Muscle layer of colon (tissue), 2 donors: ENCODE results near the gene CDH22.

Experiments
- H3K27ac ChIP-seq: one replicate; pipeline ENCODE4 v1.7.0; 2013; ENCODE audit warnings: low read depth, mild to moderate bottlenecking, low read length, moderate library complexity
- H3K27me3 ChIP-seq, 2 donors: one replicate each; pipeline ENCODE4 v1.7.0; 2013; ENCODE audit warnings: low read length in 2 of 2, mild to moderate bottlenecking in 2 of 2; ENCODE audit not compliant: insufficient read depth in 2 of 2, control insufficient read depth in 1 of 2
- H3K36me3 ChIP-seq: one replicate; pipeline ENCODE4 v1.7.0; 2013; ENCODE audit warnings: mild to moderate bottlenecking, low read length; ENCODE audit not compliant: insufficient read depth
- H3K4me1 ChIP-seq: one replicate; pipeline ENCODE4 v1.7.0; 2013; ENCODE audit warnings: mild to moderate bottlenecking, low read length; ENCODE audit not compliant: insufficient read depth
- H3K4me3 ChIP-seq, 2 donors: one replicate each; pipeline ENCODE4 v1.7.0; 2013; ENCODE audit warnings: low read length in 2 of 2, low read depth in 1 of 2, mild to moderate bottlenecking in 1 of 2, moderate library complexity in 1 of 2
- H3K9ac ChIP-seq: one replicate; pipeline ENCODE4 v1.7.0; 2013; ENCODE audit warnings: low read length
- H3K9me3 ChIP-seq: one replicate; pipeline ENCODE4 v1.7.0; 2013; ENCODE audit warnings: mild to moderate bottlenecking, low read length
- donor health status: abdominal sarcoma.
- donor health status: Adenocarcinoma of cecum.

The CDH22 gene

DNA sequence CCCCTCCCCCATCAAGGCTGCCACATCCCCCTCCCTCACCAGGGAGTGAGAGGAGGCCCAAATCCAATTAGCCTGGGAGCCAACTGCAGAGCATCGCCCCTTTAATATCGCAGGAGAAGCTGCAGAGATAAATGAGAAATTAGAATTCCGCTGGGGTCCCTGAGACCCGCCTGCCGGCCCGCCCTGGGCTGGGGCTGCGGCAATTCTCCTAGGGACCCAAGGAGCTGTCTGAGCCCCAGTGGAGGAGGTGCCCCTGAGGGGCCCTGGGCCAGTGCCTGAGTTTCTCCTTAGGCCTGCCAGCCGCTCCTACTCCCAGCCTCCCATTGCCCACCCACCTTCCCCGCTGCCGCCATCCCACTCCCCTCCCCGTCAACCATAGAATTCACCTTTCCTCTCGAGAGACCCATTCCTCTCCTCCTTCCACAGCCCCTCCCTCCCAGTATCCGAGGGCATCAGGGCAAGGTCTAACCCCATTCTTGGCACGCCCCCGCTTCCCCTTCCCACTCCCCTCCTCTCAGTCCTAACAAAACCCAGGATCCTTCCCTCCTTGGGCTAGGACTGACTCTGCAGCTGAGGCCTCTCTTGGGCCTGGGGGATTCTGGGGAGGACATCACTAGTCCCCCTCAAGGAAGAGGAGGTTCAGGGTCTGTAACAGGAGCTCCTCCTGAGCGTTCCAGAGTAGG lies 20.0 kb upstream of the CDH22 start:
- Histone ChIP-seq H3K27me3 (peaks cover 5 to 44% of the 10 kb centered on the region in 2 donors), H3K9ac (no peak overlapping the region), H3K4me1 (no peaks in the 10 kb centered on the region), H3K4me3 (no peak overlapping the region), H3K27ac (no peak overlapping the region), H3K9me3 (no peaks in the 10 kb centered on the region), H3K36me3 (no peaks in the 10 kb centered on the region)

DNA sequence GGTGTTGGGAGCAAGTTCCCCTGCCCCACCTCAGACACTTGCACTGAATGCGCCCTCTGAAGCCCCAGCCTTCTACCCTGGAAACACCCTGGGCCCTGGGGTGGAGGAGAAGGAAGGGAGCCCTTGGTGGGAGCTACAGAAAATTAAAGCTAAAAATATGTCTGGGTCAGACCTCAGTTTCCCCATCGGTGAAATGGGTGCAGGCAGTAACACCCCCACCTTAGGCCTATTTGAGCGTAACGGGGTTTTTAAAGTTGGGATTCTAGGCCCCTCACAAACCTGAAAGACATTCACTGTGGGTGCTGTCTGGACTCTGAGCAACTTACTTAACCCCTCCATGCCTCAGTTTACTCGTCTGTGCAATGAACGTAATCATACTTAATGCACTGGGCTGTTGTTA lies 19.3 kb upstream of the CDH22 start:
- Histone ChIP-seq H3K9me3 (no peaks in the 10 kb centered on the region), H3K36me3 (no peaks in the 10 kb centered on the region), H3K4me1 (no peaks in the 10 kb centered on the region), H3K9ac (no peak overlapping the region), H3K27me3 (peaks cover 5 to 45% of the 10 kb centered on the region in 2 donors), H3K4me3 (no peak overlapping the region), H3K27ac (no peak overlapping the region)

DNA sequence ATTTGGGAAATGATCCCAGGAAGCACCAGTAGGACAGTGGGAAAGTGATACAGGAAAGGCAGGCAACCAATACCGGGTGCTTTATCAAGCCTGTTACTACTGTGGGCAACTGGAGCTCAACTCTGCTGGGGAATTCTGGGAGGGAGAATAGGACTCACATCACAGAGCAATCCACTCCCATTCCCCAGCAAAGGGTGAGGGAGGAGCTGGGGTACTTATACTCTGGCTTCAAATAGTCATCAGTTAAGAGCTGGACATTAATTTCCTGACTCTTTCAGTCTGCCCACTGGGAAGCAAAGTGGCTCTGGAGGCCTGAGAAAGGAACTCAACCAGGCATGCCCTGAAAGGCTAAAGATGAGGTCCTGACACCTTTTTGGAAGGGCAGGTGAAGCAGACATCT lies 17.5 kb upstream of the CDH22 start:
- Histone ChIP-seq H3K36me3 (no peaks in the 10 kb centered on the region), H3K4me3 (no peak overlapping the region), H3K27me3 (peaks cover 5 to 33% of the 10 kb centered on the region in 2 donors), H3K27ac (no peak overlapping the region), H3K9ac (no peak overlapping the region), H3K9me3 (no peaks in the 10 kb centered on the region), H3K4me1 (no peaks in the 10 kb centered on the region)

DNA sequence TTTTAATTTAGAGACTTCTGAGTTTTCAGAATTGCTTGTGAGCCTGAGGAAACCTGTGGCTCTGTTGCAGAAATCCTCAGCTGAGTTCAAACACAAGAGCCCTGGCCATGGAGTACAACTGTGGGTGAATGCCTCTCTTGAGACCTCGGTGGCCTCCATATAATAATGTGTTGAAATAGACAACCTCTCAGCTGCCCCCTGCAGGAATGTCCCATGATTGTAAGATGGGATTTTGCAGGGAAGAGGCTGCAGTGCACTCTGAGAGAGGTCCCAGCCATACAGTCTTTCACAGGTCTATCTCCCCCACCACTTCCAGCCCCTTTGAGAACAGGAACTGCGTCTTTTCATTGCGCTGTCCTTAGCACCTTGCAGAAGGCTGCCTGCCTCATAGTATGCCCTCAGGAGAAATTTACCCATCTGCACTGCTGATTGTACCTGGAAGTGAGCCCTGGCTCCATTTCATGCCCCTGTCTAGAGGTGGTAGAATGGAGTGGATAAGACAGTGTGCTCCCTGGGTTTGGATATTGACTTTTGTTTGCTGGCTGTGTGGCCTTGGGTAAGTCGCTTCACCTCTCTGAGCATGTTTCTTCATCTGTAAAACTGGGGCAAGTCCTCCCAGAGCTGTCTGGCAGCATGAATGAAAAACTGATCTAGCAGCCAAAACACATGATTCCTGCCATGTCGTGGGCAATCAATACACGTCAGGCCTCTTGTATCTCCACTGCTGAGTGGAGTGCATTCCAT lies 16.8 kb upstream of the CDH22 start:
- Histone ChIP-seq H3K4me1 (no peaks in the 10 kb centered on the region), H3K9me3 (no peaks in the 10 kb centered on the region), H3K9ac (no peak overlapping the region), H3K36me3 (no peaks in the 10 kb centered on the region), H3K27ac (no peak overlapping the region), H3K27me3 (peaks cover 5 to 28% of the 10 kb centered on the region in 2 donors), H3K4me3 (no peak overlapping the region)

DNA sequence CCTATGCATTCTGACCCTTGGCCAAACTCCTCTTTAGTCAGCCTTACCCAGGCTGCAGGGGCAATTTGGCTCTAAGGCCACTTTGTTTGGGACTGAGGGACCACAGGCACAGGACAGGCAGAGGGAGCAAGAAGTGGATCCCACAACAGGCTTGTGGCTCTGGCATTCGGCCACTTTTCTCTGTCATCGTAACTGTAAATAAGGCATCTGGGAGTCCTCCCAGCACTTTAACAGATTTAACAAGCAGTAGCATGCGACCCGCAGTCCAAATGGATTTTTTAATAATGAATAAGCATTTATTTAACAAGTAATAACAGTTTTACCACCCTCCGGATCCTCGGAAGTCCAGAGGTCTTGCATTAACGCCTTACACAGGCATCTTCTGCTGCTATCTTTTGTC lies 16.1 kb upstream of the CDH22 start:
- Histone ChIP-seq H3K27me3 (peaks cover 5 to 22% of the 10 kb centered on the region in 2 donors), H3K4me3 (no peak overlapping the region), H3K36me3 (no peaks in the 10 kb centered on the region)

DNA sequence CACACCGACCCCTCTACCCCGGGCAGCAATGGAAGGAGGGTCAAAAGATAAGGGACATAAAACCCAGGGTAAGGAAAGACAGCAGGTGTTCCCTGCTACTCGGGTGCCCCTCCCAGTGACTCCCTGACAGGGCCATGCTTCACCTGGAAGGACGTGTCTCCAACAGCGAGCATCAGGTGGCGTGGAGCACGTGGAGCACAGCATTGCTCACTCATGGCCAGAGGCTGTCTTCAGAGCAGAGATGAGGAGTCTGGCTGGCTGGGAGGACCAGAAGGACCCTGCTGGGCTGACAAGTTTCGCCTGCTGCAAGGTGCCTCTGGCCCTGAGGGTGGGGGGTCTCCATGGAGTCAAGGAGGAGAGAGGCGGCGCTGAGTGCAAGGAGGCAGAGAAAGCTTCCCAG lies 15.3 kb upstream of the CDH22 start:
- Histone ChIP-seq H3K27me3 (peaks cover 5 to 19% of the 10 kb centered on the region in 2 donors), H3K4me3 (no peak overlapping the region), H3K4me1 (no peaks in the 10 kb centered on the region), H3K36me3 (no peaks in the 10 kb centered on the region), H3K9me3 (no peaks in the 10 kb centered on the region), H3K9ac (no peak overlapping the region), H3K27ac (no peak overlapping the region)

More for the DNA sequence above, 16.1 kb upstream of the CDH22 start:
- Histone ChIP-seq H3K4me1 (no peaks in the 10 kb centered on the region), H3K9me3 (no peaks in the 10 kb centered on the region), H3K27ac (no peak overlapping the region), H3K9ac (no peak overlapping the region)

DNA sequence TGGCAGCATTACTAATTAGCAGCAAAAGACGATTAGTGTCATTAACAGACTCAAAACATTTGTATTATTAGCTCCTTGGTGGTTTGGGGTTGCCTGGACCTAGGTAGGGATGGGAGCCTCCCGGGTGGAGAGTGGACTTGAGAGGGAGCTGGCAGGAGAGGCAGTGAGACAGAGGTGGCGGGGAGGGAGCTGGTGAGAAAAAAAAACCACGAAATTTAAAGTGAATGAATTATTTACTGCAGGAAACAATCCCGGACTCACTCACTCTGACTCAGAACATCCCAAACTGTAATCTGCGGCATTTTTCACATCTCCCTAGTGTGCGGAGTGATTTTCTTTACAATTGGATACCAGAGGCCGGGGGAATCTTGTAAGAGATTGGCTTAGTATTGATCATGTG lies 14.3 kb upstream of the CDH22 start:
- H3K27me3 ChIP-seq: peaks cover 8 to 18% of the 10 kb centered on the region in 2 donors

DNA sequence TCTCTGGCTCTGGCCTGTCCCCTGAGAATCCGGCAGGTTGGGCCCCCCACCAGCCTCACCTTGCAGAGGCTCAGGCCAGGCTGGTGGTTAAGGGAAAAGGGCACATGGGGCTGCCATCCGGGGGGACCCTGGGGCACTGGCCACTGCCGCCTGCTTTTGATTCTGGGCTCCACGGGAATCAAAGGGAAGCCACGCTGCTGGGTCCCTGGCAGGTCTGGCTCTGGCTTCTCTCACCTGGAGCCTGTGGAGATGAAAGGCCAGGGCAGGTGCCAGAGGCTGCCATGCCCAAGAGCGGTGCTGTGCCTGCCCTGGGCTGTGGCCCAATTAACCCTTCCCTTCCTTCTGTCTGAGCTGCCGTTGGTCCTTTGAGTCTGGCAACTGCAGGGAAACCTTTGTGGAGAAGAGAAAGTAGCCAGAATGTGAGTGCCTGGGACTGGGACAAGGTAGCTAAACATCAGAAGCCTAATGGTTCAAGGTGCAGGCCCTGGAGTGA lies 9.4 kb upstream of the CDH22 start:
- peaks cover 30 to 36% of the 10 kb centered on the region in 2 donors for H3K27me3 ChIP-seq
- no peak overlapping the region for H3K27ac ChIP-seq
- H3K36me3 ChIP-seq: no peaks in the 10 kb centered on the region
- no peak overlapping the region for H3K4me3 ChIP-seq
- H3K9me3 ChIP-seq: no peaks in the 10 kb centered on the region
- no peak overlapping the region for H3K9ac ChIP-seq
- H3K4me1 ChIP-seq: no peaks in the 10 kb centered on the region

More for the DNA sequence above, 14.3 kb upstream of the CDH22 start:
- H3K4me1 ChIP-seq: no peaks in the 10 kb centered on the region
- H3K27ac ChIP-seq: no peak overlapping the region
- H3K9ac ChIP-seq: no peak overlapping the region
- no peak overlapping the region for H3K4me3 ChIP-seq
- H3K9me3 ChIP-seq: no peaks in the 10 kb centered on the region
- no peaks in the 10 kb centered on the region for H3K36me3 ChIP-seq

DNA sequence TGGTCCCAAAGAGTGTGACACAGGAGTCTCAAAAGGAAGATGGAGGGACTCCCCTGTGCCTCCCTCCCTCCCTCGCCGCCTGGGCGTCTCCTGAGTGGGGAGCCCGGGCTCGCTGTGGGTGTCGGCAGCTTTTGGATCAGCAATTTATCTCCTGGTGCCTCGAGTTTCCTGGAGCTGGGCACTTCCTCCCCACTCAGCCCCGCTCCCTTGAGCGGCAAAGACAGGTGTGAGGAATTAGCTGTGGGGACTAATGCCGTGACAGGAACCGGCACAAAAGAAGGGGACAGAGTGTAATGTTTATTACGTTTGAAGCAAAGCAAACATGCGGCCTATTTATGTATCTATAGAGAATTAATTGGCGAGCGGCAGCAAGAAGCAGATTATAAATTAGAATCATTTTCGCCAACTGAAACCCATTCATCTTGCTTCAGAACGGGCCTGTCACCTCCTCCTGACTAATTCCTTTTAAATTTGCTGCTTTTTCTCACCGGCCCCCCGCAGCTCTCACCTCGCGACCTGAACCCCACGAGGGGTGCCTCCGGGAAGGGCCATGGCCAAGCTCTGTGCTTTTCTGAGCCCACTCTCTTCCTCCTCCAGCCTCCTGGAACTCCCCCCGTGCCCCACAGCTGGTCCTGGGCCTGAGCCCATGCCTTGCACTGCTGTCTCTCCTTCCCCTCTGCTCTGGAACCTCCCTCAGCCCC lies 8.8 kb upstream of the CDH22 start:
- H3K27ac ChIP-seq: no peak overlapping the region
- H3K4me1 ChIP-seq: no peaks in the 10 kb centered on the region
- H3K36me3 ChIP-seq: no peaks in the 10 kb centered on the region
- H3K9me3 ChIP-seq: no peaks in the 10 kb centered on the region
- H3K27me3 ChIP-seq: peaks cover 36 to 42% of the 10 kb centered on the region in 2 donors
- H3K4me3 ChIP-seq: no peak overlapping the region
- no peak overlapping the region for H3K9ac ChIP-seq

DNA sequence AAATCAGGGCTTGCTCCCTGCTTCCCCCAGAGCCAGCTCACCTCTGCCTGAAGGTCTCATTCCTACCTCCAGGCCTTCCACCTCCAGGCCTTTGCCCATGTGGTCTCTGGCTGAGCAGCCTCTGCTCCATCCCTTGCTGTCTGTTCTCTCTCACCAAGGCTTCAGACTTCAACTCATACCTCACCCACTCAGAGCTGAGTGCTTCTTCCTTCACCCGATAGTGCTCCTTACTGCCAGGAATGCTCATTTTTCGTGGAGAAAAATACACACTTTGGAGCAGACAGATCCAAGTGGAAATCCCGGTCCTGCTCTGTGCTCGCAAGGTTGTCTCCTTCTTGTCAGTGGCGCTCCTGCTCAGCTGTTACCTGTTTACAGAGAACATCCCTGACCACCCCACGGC lies 7.0 kb upstream of the CDH22 start:
- Histone ChIP-seq H3K36me3 (no peaks in the 10 kb centered on the region), H3K9ac (no peak overlapping the region), H3K27me3 (peaks cover 39 to 60% of the 10 kb centered on the region in 2 donors), H3K4me3 (no peak overlapping the region), H3K27ac (no peak overlapping the region), H3K4me1 (no peaks in the 10 kb centered on the region), H3K9me3 (no peaks in the 10 kb centered on the region)
